ENCODE results near the gene LRRC43.

DNA sequence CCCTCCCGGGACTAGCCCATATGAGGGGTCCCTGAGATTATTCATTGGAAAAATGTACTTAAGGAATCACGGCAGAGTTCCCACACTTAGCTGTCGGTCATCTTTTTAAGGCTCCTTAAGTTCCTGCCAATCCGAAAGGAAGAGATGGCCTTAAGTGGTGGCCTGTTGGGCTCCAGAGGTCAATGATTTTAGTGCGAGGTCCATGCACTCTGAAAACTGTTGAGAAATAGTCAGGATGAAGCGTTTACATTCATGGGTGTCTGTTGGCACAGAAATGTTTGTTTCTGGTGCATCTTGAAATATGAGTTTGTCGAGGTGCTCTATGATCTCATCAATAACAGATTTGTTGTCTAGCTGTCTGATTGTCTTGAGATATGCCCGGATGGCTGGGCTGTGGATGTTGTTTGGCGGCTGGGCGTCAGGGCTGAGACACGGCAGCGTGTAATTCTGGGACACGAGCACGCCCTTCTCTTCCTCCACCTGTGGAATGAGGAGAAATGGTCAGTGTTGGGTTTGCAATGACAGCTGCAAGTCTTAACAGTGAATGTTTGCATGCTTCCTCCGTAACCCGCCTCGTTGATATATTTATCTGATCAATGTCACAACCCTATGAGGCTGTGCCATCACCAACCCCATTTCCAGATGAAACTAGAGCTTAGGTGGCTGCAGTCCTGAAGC lies 10.5 kb upstream of the LRRC43 start:
- no peak for TF ChIP-seq CEBPB (IDR thresholded peaks at IDR 0.05)
- TF ChIP-seq, protein P1, sequence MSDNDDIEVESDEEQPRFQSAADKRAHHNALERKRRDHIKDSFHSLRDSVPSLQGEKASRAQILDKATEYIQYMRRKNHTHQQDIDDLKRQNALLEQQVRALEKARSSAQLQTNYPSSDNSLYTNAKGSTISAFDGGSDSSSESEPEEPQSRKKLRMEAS (IDR thresholded peaks at IDR 0.05), result no peak
- no peak for TF ChIP-seq TCF12 (IDR thresholded peaks at IDR 0.05; ENCODE audit: low read depth)
- no peak for TF ChIP-seq EGR1 (IDR thresholded peaks at IDR 0.05)
- no peak for TF ChIP-seq TEAD4 (IDR thresholded peaks at IDR 0.05)
- no peak for TF ChIP-seq YY1 (IDR thresholded peaks at IDR 0.05; ENCODE audit: low read depth)
- no peak for TF ChIP-seq RAD21 (IDR thresholded peaks at IDR 0.05; ENCODE audit: low read depth)
- TF ChIP-seq EP300 (IDR thresholded peaks at IDR 0.05; ENCODE audit: borderline replicate concordance), result no peak
- no peak for TF ChIP-seq REST (IDR thresholded peaks at IDR 0.05; ENCODE audit: low read depth)
- TF ChIP-seq CREB1 (IDR thresholded peaks at IDR 0.05; ENCODE audit: low read depth), result no peak
- no peak for TF ChIP-seq TAF1 (IDR thresholded peaks at IDR 0.05; ENCODE audit: low read depth)
- TF ChIP-seq NFIC (IDR thresholded peaks at IDR 0.05), result no peak

Measured in Ishikawa (cell line).